Bronchial epithelial cell (primary cell): ENCODE measurements around the gene MYO10. TPM values are rescaled to one million over a fixed set of nuclear protein-coding genes. Genes with fewer than 3 reads are reported as not detected.
"Not testable (repeated sequence)": the region's sequence is repeated elsewhere in the genome, so short reads cannot be mapped to it uniquely, and the experiment has no call there.

Experiments
- DNase-seq: peaks from one replicate; pipeline ENCODE4 v3.0.0-alpha.2; 2010; ENCODE audit warnings: low read depth
- FAIRE-seq: peaks from 2 replicates; lab custom pipeline; 2011; peaks lifted over from hg19 to GRCh38; lab: Jason Lieb, UNC
- H3K27me3 ChIP-seq: 2 replicates; pipeline ENCODE4 v1.5.1; 2011; ENCODE audit warnings: low read length; ENCODE audit not compliant: control insufficient read depth, insufficient read depth
- H3K36me3 ChIP-seq: 2 replicates; pipeline ENCODE4 v1.5.1; 2011; ENCODE audit warnings: low read length; ENCODE audit not compliant: control insufficient read depth, insufficient read depth
- H3K4me3 ChIP-seq: 2 replicates; pipeline ENCODE4 v1.5.1; 2011; ENCODE audit warnings: mild to moderate bottlenecking, low read depth, low read length, control low read depth
- CTCF ChIP-seq: IDR thresholded peaks from 2 replicates; pipeline ENCODE4 v1.5.1; 2011; ENCODE audit warnings: mild to moderate bottlenecking, moderate library complexity, low read length, control low read depth, inconsistent platforms; ENCODE audit not compliant: insufficient read depth, severe bottlenecking
- total RNA-seq: library from RNA; depleted of rRNA; stranded (reverse); fragments of >200 nt; gene quantifications from 2 replicates; pipeline ENCODE4 v1.2.1, GENCODE V29; 2014

Gene MYO10
- 39.5 and 57.2 TPM in 2 replicates for total RNA-seq

DNA sequence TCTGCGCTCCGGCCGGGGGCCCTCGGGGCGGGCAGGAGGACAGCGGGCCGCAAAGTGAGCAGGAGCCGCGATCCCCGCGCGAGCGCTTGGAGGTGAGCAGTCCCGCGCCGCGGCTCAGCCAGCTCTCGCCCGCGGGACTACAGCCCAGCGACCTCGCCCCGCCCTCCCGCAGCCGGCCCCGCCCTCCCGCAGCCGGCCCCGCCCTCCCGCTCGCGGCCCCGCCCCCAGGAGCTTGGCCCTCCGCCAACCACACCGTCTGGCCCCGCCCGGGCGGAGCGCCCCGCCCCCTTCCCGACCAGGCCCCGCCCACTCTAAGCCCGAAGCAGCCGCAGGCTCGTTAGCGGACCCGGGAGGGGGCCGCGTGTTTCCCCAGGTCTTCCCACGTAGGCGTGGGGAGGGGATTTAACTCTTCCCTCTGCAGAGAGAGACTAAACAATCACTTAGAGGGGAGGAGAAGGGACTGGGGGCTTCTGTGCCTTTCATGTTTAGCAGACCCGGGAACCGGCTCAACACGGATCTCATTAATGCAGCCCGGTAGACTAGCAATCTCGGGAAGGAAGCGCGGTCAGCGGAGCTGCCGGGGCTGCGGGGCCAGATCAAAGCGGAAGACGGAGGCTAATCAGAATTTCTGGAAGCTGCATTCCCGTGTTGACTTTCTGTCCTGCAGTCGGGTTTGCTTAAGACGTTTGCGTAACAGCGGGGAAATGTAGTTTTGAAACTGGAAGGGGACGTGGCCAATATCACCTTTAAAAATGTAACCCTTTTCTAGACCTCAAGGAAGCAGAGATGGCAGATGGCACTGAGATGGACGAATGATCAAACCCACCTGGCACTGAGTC, at the start of gene MYO10:
Gene MYO10, minus strand, starts transcription at position 139 of the 839 bp plus-strand sequence. CDS start 480 bp downstream, outside the sequence.
- TF ChIP-seq CTCF, result no peak
- H3K36me3 ChIP-seq, result no peaks in the 10 kb centered on the region
- H3K4me3 ChIP-seq, result peak within 1 kb of the TSS; percentile 95
- H3K27me3 ChIP-seq, result peaks cover 3% of the 10 kb centered on the region
- DNase-seq (peak; percentile 68), FAIRE-seq (no peak)

- H3K36me3 ChIP-seq, H3K27me3 ChIP-seq, FAIRE-seq, DNase-seq, H3K4me3 ChIP-seq: not testable (repeated sequence)
Measured at GRCh38 chr5:16985304-16985703, 49.2 kb upstream of the MYO10 start.

- DNase-seq (peak; percentile 26), FAIRE-seq (no peak)
- no peaks in the 10 kb centered on the region for H3K27me3 ChIP-seq
- TF ChIP-seq CTCF, result no peak
- H3K4me3 ChIP-seq, result no peak overlapping the region
- no peaks in the 10 kb centered on the region for H3K36me3 ChIP-seq
Measured at GRCh38 chr5:16983972-16984371, 47.9 kb upstream of the MYO10 start.

GRCh38 chr5:16983022-16983639, 47.0 kb upstream of the MYO10 start:
- no peaks in the 10 kb centered on the region for H3K36me3 ChIP-seq
- TF ChIP-seq CTCF, result no peak
- no peak for FAIRE-seq
- DNase-seq, result no peak
- no peak overlapping the region for H3K4me3 ChIP-seq
- no peaks in the 10 kb centered on the region for H3K27me3 ChIP-seq

GRCh38 chr5:16981700-16982099, 45.6 kb upstream of the MYO10 start:
- DNase-seq, result no peak
- no peaks in the 10 kb centered on the region for H3K36me3 ChIP-seq
- FAIRE-seq, result no peak
- no peak for TF ChIP-seq CTCF
- H3K4me3 ChIP-seq, result no peak overlapping the region
- H3K27me3 ChIP-seq, result no peaks in the 10 kb centered on the region

DNA sequence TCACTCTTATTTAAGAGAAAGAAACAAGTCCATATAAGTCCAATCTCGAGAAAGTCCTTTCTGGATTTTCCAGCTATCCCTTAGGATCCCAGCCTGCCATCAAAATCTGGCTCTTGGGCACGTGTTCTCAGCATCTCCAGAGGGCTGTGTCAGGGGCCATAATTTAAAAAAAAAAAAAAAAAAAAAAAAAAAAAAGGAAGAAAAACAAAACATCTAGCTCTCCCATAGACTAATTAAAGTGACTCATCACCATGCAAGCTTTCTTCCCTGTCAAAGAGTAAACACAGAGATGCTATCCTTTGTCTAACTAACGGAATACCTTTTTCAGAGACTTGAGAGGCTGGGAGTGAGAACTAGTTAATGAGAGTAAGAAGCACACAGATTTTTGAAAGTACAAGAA, 44.9 kb upstream of the MYO10 start:
- TF ChIP-seq CTCF, result no peak
- DNase-seq (peak; percentile 15), FAIRE-seq (no peak)
- no peaks in the 10 kb centered on the region for H3K36me3 ChIP-seq
- no peaks in the 10 kb centered on the region for H3K27me3 ChIP-seq
- H3K4me3 ChIP-seq, result no peak overlapping the region
